Breast epithelium (tissue), 3 donors: ENCODE results near the gene GMIP. TPM values are rescaled to one million over a fixed set of nuclear protein-coding genes. Genes with fewer than 3 reads are reported as not detected.

Experiments used
- total RNA-seq, 3 donors: library from RNA; depleted of rRNA; stranded (reverse); fragments of >200 nt; gene quantifications; one replicate each; pipeline ENCODE4 v1.1.0, GENCODE V29; 2016

The GMIP gene
- total RNA-seq, 3 donors from 2014 or later, result 7.9 to 10.4 (median 8.5) TPM

Other genes with a start within 250 kb of the GMIP start
- gene GATAD2A, start 238.0 kb downstream of the GMIP start, total RNA-seq, result 10 to 100 TPM; 29.1 to 38.7 (median 33.6) TPM
- gene TSSK6, start 128.1 kb downstream of the GMIP start, total RNA-seq, result 1 to 10 TPM in 2 of 3 donors, under 1 TPM in 1; 0.96 to 2.9 (median 2.3) TPM
- 100 to 1,000 TPM in 1 of 3 donors, 10 to 100 TPM in 2; 97.3 to 134 (median 99.2) TPM for gene NDUFA13, start 127.4 kb downstream of the GMIP start, total RNA-seq
- gene YJEFN3, start 114.7 kb downstream of the GMIP start, total RNA-seq, result 1 to 10 TPM in 2 of 3 donors, under 1 TPM in 1; 0.88 to 2.0 (median 1.3) TPM
- under 1 TPM; 0.15 to 0.66 (median 0.16) TPM for gene CILP2, start 105.4 kb downstream of the GMIP start, total RNA-seq
- 1 to 10 TPM; 3.4 to 5.9 (median 5.6) TPM for gene PBX4, start 25.0 kb downstream of the GMIP start, total RNA-seq
- 10 to 100 TPM in 2 of 3 donors, 1 to 10 TPM in 1; 3.2 to 17.1 (median 16.4) TPM for gene LPAR2, start 15.4 kb downstream of the GMIP start, total RNA-seq
- 100 to 1,000 TPM; 155 to 222 (median 189) TPM for gene ATP13A1, start 20.0 kb upstream of the GMIP start, total RNA-seq
- 10 to 100 TPM in 2 of 3 donors, 1 to 10 TPM in 1; 4.8 to 32.8 (median 16.7) TPM for gene ZNF101, start 25.2 kb upstream of the GMIP start, total RNA-seq
- gene ZNF14, start 89.5 kb upstream of the GMIP start, total RNA-seq, result 10 to 100 TPM in 2 of 3 donors, 1 to 10 TPM in 1; 7.0 to 22.7 (median 14.7) TPM
- gene ZNF506, start 178.1 kb upstream of the GMIP start, total RNA-seq, result 10 to 100 TPM; 35.2 to 57.8 (median 41.0) TPM
- 10 to 100 TPM in 2 of 3 donors, 1 to 10 TPM in 1; 6.4 to 25.6 (median 12.8) TPM for gene ZNF253, start 222.2 kb upstream of the GMIP start, total RNA-seq